Stomach smooth muscle (tissue), 2 donors: Measurements from ENCODE around the gene POLE2.

Experiments used
- H3K27ac ChIP-seq: one replicate; pipeline ENCODE4 v1.7.0; 2013; ENCODE audit warnings: mild to moderate bottlenecking, low read length, inconsistent platforms
- H3K27me3 ChIP-seq, 2 donors: one replicate each; pipeline ENCODE4 v1.7.0; 2013; ENCODE audit warnings: low read length in 2 of 2; ENCODE audit not compliant: insufficient read depth in 2 of 2, control insufficient read depth in 1 of 2
- H3K36me3 ChIP-seq, 2 donors: one replicate each; pipeline ENCODE4 v1.7.0; 2013; ENCODE audit warnings: low read length in 2 of 2; ENCODE audit not compliant: control insufficient read depth in 2 of 2, insufficient read depth in 2 of 2
- H3K4me1 ChIP-seq: one replicate; pipeline ENCODE4 v1.7.0; 2013; ENCODE audit warnings: low read length; ENCODE audit not compliant: control insufficient read depth, insufficient read depth
- H3K4me3 ChIP-seq, 2 donors: one replicate each; pipeline ENCODE4 v1.7.0; 2013; ENCODE audit warnings: low read length in 2 of 2
- H3K9ac ChIP-seq, 2 donors: one replicate each; pipeline ENCODE4 v1.7.0; 2013; ENCODE audit warnings: low read length in 2 of 2, mild to moderate bottlenecking in 1 of 2
- H3K9me3 ChIP-seq, 2 donors: one replicate each; pipeline ENCODE4 v1.7.0; 2013; ENCODE audit warnings: low read length in 2 of 2; ENCODE audit not compliant: control insufficient read depth in 2 of 2
- donor health status: healthy.
- donor health status: Pancreatic carcinoma.

Gene POLE2

GRCh38 chr14:49615776-49616175 is 72.2 kb downstream of the POLE2 start:
- Histone ChIP-seq H3K27me3 (no peaks in the 10 kb centered on the region), H3K4me1 (peaks cover 8% of the 10 kb centered on the region), H3K9ac (no peak overlapping the region), H3K9me3 (no peaks in the 10 kb centered on the region), H3K27ac (no peak overlapping the region), H3K4me3 (no peak overlapping the region), H3K36me3 (peaks cover 8 to 9% of the 10 kb centered on the region in 2 donors)

- H3K27me3 ChIP-seq = no peaks in the 10 kb centered on the region
- peaks cover under 1% of the 10 kb centered on the region for H3K4me1 ChIP-seq
- H3K9ac ChIP-seq = no peak overlapping the region
- H3K4me3 ChIP-seq = no peak overlapping the region
- no peaks in the 10 kb centered on the region for H3K9me3 ChIP-seq
- H3K36me3 ChIP-seq = peaks cover 8 to 9% of the 10 kb centered on the region in 2 donors
- no peak overlapping the region for H3K27ac ChIP-seq
These were observed 73.8 kb downstream of the POLE2 start for GRCh38 chr14:49614196-49614595.

GRCh38 chr14:49612671-49613070 is 75.3 kb downstream of the POLE2 start:
- Histone ChIP-seq H3K9ac (no peak overlapping the region), H3K27me3 (no peaks in the 10 kb centered on the region), H3K27ac (no peak overlapping the region), H3K36me3 (peaks cover 0 to under 1% of the 10 kb centered on the region in 2 donors), H3K4me3 (no peak overlapping the region), H3K4me1 (no peaks in the 10 kb centered on the region), H3K9me3 (no peaks in the 10 kb centered on the region)

GRCh38 chr14:49612251-49612650 is 75.8 kb downstream of the POLE2 start:
- no peaks in the 10 kb centered on the region for H3K9me3 ChIP-seq
- no peaks in the 10 kb centered on the region for H3K4me1 ChIP-seq
- no peaks in the 10 kb centered on the region for H3K36me3 ChIP-seq
- no peak overlapping the region for H3K4me3 ChIP-seq
- no peak overlapping the region for H3K27ac ChIP-seq
- no peaks in the 10 kb centered on the region for H3K27me3 ChIP-seq
- no peak overlapping the region for H3K9ac ChIP-seq

GRCh38 chr14:49607583-49607982 is 80.4 kb downstream of the POLE2 start:
- H3K9me3 ChIP-seq = no peaks in the 10 kb centered on the region
- no peaks in the 10 kb centered on the region for H3K27me3 ChIP-seq
- H3K9ac ChIP-seq = no peak overlapping the region
- H3K4me1 ChIP-seq = no peaks in the 10 kb centered on the region
- no peak overlapping the region for H3K27ac ChIP-seq
- H3K4me3 ChIP-seq = no peak overlapping the region
- H3K36me3 ChIP-seq = no peaks in the 10 kb centered on the region

GRCh38 chr14:49598485-49599300 is 89.3 kb downstream of the POLE2 start, which contains the start of gene LRR1:
LRR1 (plus strand) TSS chr14:49598940; CDS start chr14:49599021, 81 bp downstream.
- Histone ChIP-seq H3K36me3 (no peaks in the 10 kb centered on the region), H3K9ac (peak within 1 kb of the TSS; percentile 94 to 97), H3K4me1 (peaks cover 6% of the 10 kb centered on the region)

GRCh38 chr14:49598189-49598484 is 89.9 kb downstream of the POLE2 start:
- peak overlapping the region; percentile 87 to 95 for H3K4me3 ChIP-seq
- H3K27me3 ChIP-seq = no peaks in the 10 kb centered on the region
- H3K4me1 ChIP-seq = peaks cover 6% of the 10 kb centered on the region
- peak overlapping the region; percentile 94 for H3K27ac ChIP-seq
- H3K9ac ChIP-seq = peak overlapping the region; percentile 94 to 97
- no peaks in the 10 kb centered on the region for H3K36me3 ChIP-seq
- no peaks in the 10 kb centered on the region for H3K9me3 ChIP-seq

More at GRCh38 chr14:49598485-49599300, 89.3 kb downstream of the POLE2 start, which contains the start of gene LRR1:
- H3K27me3 ChIP-seq = no peaks in the 10 kb centered on the region
- H3K4me3 ChIP-seq = peak within 1 kb of the TSS; percentile 87 to 95
- peak within 1 kb of the TSS; percentile 94 for H3K27ac ChIP-seq
- no peaks in the 10 kb centered on the region for H3K9me3 ChIP-seq

- Histone ChIP-seq H3K27ac (no peak overlapping the region), H3K36me3 (no peaks in the 10 kb centered on the region), H3K4me1 (peaks cover 6% of the 10 kb centered on the region), H3K4me3 (no peak overlapping the region), H3K9ac (no peak overlapping the region), H3K9me3 (no peaks in the 10 kb centered on the region), H3K27me3 (no peaks in the 10 kb centered on the region)
These were observed 93.5 kb downstream of the POLE2 start for GRCh38 chr14:49594347-49595091.
